ENCODE measurements around the gene ATIC.

The ATIC gene

GRCh38 chr2:215379039-215379438, 67.2 kb downstream of the ATIC start:
- H3K9me3 ChIP-seq (ENCODE audit: insufficient read depth, low read depth, low read length) = no peaks in the 10 kb centered on the region
- no peaks in the 10 kb centered on the region for H4K20me1 ChIP-seq (ENCODE audit: insufficient read depth, low read length, poor library complexity, severe bottlenecking)
- no peaks in the 10 kb centered on the region for H3K9me2 ChIP-seq (replicated peaks; ENCODE audit: low read depth, low read length)
- no peaks in the 10 kb centered on the region for H3K79me2 ChIP-seq (ENCODE audit: insufficient read depth, low read length)
- no peak overlapping the region for H3K4me3 ChIP-seq (ENCODE audit: low read length, poor library complexity, severe bottlenecking)
- no peak overlapping the region for H3K9ac ChIP-seq (ENCODE audit: low read depth, low read length, poor library complexity, severe bottlenecking)
- no peak for TF ChIP-seq EZH2phosphoT487 (IDR thresholded peaks at IDR 0.05; ENCODE audit: borderline replicate concordance)
- TF ChIP-seq, protein P1, sequence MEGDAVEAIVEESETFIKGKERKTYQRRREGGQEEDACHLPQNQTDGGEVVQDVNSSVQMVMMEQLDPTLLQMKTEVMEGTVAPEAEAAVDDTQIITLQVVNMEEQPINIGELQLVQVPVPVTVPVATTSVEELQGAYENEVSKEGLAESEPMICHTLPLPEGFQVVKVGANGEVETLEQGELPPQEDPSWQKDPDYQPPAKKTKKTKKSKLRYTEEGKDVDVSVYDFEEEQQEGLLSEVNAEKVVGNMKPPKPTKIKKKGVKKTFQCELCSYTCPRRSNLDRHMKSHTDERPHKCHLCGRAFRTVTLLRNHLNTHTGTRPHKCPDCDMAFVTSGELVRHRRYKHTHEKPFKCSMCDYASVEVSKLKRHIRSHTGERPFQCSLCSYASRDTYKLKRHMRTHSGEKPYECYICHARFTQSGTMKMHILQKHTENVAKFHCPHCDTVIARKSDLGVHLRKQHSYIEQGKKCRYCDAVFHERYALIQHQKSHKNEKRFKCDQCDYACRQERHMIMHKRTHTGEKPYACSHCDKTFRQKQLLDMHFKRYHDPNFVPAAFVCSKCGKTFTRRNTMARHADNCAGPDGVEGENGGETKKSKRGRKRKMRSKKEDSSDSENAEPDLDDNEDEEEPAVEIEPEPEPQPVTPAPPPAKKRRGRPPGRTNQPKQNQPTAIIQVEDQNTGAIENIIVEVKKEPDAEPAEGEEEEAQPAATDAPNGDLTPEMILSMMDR (conservative IDR thresholded peaks at IDR 0.05; ENCODE audit: low read length) = no peak
- no peaks in the 10 kb centered on the region for H3K36me3 ChIP-seq (ENCODE audit: insufficient read depth, low read length)
- H3F3A ChIP-seq (ENCODE audit: low read depth) = no peaks in the 10 kb centered on the region
- H3K4me2 ChIP-seq (ENCODE audit: low read depth, low read length, poor library complexity, severe bottlenecking) = no peak overlapping the region
- no peaks in the 10 kb centered on the region for H3K27me3 ChIP-seq (ENCODE audit: insufficient read depth, low read length, poor library complexity, severe bottlenecking)
- no peaks in the 10 kb centered on the region for H3K4me1 ChIP-seq (ENCODE audit: insufficient read depth, low read length, poor library complexity, severe bottlenecking)
- H2AFZ ChIP-seq (ENCODE audit: low read length) = no peak overlapping the region

DNA sequence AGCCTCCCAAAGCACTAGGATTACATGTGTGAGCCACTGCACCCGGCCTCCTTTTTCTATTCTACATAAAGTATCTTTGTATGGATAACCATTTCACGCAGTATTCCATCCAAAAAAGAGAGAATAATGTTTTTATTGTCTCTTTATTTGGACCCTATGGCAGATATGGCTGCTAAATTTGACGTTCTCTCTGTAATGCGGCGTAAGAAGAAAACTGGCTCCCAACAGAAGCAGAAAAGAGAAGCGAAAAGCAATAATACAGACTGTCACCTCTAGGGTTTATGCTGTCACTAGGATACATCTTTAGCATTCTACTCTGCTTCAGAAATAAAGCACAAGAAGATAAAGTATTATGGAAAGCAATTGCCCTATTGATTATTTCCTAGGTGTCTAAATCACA, 68.1 kb downstream of the ATIC start:
- no peaks in the 10 kb centered on the region for H3K9me2 ChIP-seq (replicated peaks; ENCODE audit: low read depth, low read length)
- H4K20me1 ChIP-seq (ENCODE audit: insufficient read depth, low read length, poor library complexity, severe bottlenecking) = no peaks in the 10 kb centered on the region
- H3K9me3 ChIP-seq (ENCODE audit: insufficient read depth, low read depth, low read length) = no peaks in the 10 kb centered on the region
- no peak overlapping the region for H3K4me3 ChIP-seq (ENCODE audit: low read length, poor library complexity, severe bottlenecking)
- H3K79me2 ChIP-seq (ENCODE audit: insufficient read depth, low read length) = no peaks in the 10 kb centered on the region
- no peaks in the 10 kb centered on the region for H3K4me1 ChIP-seq (ENCODE audit: insufficient read depth, low read length, poor library complexity, severe bottlenecking)
- no peaks in the 10 kb centered on the region for H3K36me3 ChIP-seq (ENCODE audit: insufficient read depth, low read length)
- H3K4me2 ChIP-seq (ENCODE audit: low read depth, low read length, poor library complexity, severe bottlenecking) = no peak overlapping the region
- H3F3A ChIP-seq (ENCODE audit: low read depth) = no peaks in the 10 kb centered on the region
- H3K27me3 ChIP-seq (ENCODE audit: insufficient read depth, low read length, poor library complexity, severe bottlenecking) = no peaks in the 10 kb centered on the region
- no peak overlapping the region for H3K9ac ChIP-seq (ENCODE audit: low read depth, low read length, poor library complexity, severe bottlenecking)
- no peak overlapping the region for H2AFZ ChIP-seq (ENCODE audit: low read length)
- TF ChIP-seq, protein P1 (conservative IDR thresholded peaks at IDR 0.05; ENCODE audit: low read length) = no peak
- no peak for TF ChIP-seq EZH2phosphoT487 (IDR thresholded peaks at IDR 0.05; ENCODE audit: borderline replicate concordance)

DNA sequence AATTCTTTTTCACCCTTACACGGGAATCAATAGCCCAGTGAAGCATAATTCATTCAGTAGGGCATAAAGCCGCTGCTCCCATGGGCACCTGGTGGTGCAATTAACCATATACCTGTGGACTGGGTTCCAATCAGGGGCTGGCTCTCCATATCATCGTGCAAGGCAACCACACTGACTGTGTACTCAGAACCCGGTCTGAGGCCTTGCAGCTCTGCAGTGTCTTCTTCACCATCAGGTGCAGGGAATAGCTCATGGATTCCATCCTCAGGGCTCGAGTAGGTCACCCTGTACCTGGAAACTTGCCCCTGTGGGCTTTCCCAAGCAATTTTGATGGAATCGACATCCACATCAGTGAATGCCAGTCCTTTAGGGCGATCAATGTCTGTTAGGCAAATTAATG, 68.8 kb downstream of the ATIC start:
- Histone ChIP-seq H4K20me1 (ENCODE audit: insufficient read depth, low read length, poor library complexity, severe bottlenecking) (no peaks in the 10 kb centered on the region), H3K4me2 (ENCODE audit: low read depth, low read length, poor library complexity, severe bottlenecking) (no peak overlapping the region), H2AFZ (ENCODE audit: low read length) (no peak overlapping the region), H3K9me2 (replicated peaks; ENCODE audit: low read depth, low read length) (no peaks in the 10 kb centered on the region), H3K27me3 (ENCODE audit: insufficient read depth, low read length, poor library complexity, severe bottlenecking) (no peaks in the 10 kb centered on the region), H3K4me3 (ENCODE audit: low read length, poor library complexity, severe bottlenecking) (no peak overlapping the region), H3F3A (ENCODE audit: low read depth) (no peaks in the 10 kb centered on the region), H3K9me3 (ENCODE audit: insufficient read depth, low read depth, low read length) (no peaks in the 10 kb centered on the region), H3K36me3 (ENCODE audit: insufficient read depth, low read length) (no peaks in the 10 kb centered on the region), H3K9ac (ENCODE audit: low read depth, low read length, poor library complexity, severe bottlenecking) (no peak overlapping the region), H3K4me1 (ENCODE audit: insufficient read depth, low read length, poor library complexity, severe bottlenecking) (no peaks in the 10 kb centered on the region), H3K79me2 (ENCODE audit: insufficient read depth, low read length) (no peaks in the 10 kb centered on the region)
- TF ChIP-seq, protein P1 (conservative IDR thresholded peaks at IDR 0.05; ENCODE audit: low read length) = no peak
- no peak for TF ChIP-seq EZH2phosphoT487 (IDR thresholded peaks at IDR 0.05; ENCODE audit: borderline replicate concordance)
